Natural killer cell (primary cell): Measurements from ENCODE around the gene CSMD2. TPM values are rescaled to one million over a fixed set of nuclear protein-coding genes. Genes with fewer than 3 reads are reported as not detected.

Experiments used
- ATAC-seq, 3 donors: fragments of 150-1000 bp in 2 of 3; fragments of 200-7000 bp in 1 of 3; cut with Tn5 transposase; 1 replicate in 1 of 3; 2 replicates in 2 of 3; pipeline ENCODE4 v1.10.0; 2021; ENCODE audit warnings: mild to moderate bottlenecking in 2 of 3, moderate library complexity in 2 of 3
- DNase-seq, 2 donors: peaks; one replicate each; pipeline versions ENCODE4 v3.0.0 to v3.0.0-alpha.2; 2013 to 2021; ENCODE audit warnings: mixed read lengths in 1 of 2
- H3K27ac ChIP-seq: one replicate; pipeline ENCODE4 v1.5.1; 2013; ENCODE audit warnings: mild to moderate bottlenecking, low read length
- H3K27me3 ChIP-seq: one replicate; pipeline ENCODE4 v1.6.1; 2013; ENCODE audit warnings: low read length; ENCODE audit not compliant: control insufficient read depth, insufficient read depth
- H3K36me3 ChIP-seq: one replicate; pipeline ENCODE4 v1.6.1; 2013; ENCODE audit warnings: low read length; ENCODE audit not compliant: control insufficient read depth, insufficient read depth
- H3K4me1 ChIP-seq: one replicate; pipeline ENCODE4 v1.6.1; 2013; ENCODE audit warnings: low read length; ENCODE audit not compliant: control insufficient read depth, insufficient read depth
- H3K4me3 ChIP-seq: one replicate; pipeline ENCODE4 v1.5.1; 2013; ENCODE audit warnings: low read length
- H3K9me3 ChIP-seq: one replicate; pipeline ENCODE4 v1.6.1; 2013; ENCODE audit warnings: low read length; ENCODE audit not compliant: control insufficient read depth, insufficient read depth
- H3K27ac Mint-ChIP-seq, 2 donors: one replicate each; pipeline ENCODE4 v1.8.0; 2022; ENCODE audit warnings: mild to moderate bottlenecking in 2 of 2, mixed read lengths in 2 of 2, moderate library complexity in 1 of 2
- H3K27me3 Mint-ChIP-seq, 2 donors: one replicate each; pipeline ENCODE4 v1.8.0; 2022; ENCODE audit warnings: low read depth in 2 of 2, mixed read lengths in 2 of 2
- H3K36me3 Mint-ChIP-seq: one replicate; pipeline ENCODE4 v1.8.0; 2022; ENCODE audit warnings: mixed read lengths
- H3K4me1 Mint-ChIP-seq, 2 donors: one replicate each; pipeline ENCODE4 v1.8.0; 2022; ENCODE audit warnings: mixed read lengths in 2 of 2
- H3K4me3 Mint-ChIP-seq: one replicate; pipeline ENCODE4 v1.8.0; 2022; ENCODE audit warnings: mild to moderate bottlenecking, moderate library complexity, mixed read lengths
- H3K9me3 Mint-ChIP-seq, 2 donors: one replicate each; pipeline ENCODE4 v1.8.0; 2022; ENCODE audit warnings: mixed read lengths in 2 of 2
- WGBS: methylation state at CpG from one replicate; pipeline ENCODE4 v1.1.7; 2013; ENCODE audit warnings: missing lambda C conversion rate; ENCODE audit not compliant: insufficient coverage; 5-methylcytosine and 5-hydroxymethylcytosine counted together
- intact Hi-C: fragments of 100-400 bp; cut with micrococcal nuclease; formaldehyde crosslinking; loops from one replicate; pipeline ENCODE4 v1.14.2; 2022
- total RNA-seq, 4 donors: library from RNA; stranded (reverse); fragments of 120-200 nt in 1 of 4; gene quantifications; one replicate each; pipeline versions ENCODE4 v1.2.3 to v1.2.4, GENCODE V29; 2013 to 2022
- TF ChIP-seq, protein P1 (sequence below): fragments of 200-600 bp; IDR thresholded peaks from one replicate; pipeline ENCODE4 v1.8.0; 2022; ENCODE audit warnings: antibody characterized with exemption

Gene CSMD2
- total RNA-seq, 3 donors from 2014 or later (not counting 1 experiment from before 2014, with no cell fraction given), result not detected

- DNase-seq, result no peak
- H3K4me1 ChIP-seq, result no peaks in the 10 kb centered on the region
- no peaks in the 10 kb centered on the region for H3K36me3 ChIP-seq
- WGBS, result 83% methylated on average over 9 of the region's 9 CpGs
- no peak overlapping the region for H3K27ac ChIP-seq
- no peak overlapping the region for H3K4me3 Mint-ChIP-seq
- TF ChIP-seq, protein P1, sequence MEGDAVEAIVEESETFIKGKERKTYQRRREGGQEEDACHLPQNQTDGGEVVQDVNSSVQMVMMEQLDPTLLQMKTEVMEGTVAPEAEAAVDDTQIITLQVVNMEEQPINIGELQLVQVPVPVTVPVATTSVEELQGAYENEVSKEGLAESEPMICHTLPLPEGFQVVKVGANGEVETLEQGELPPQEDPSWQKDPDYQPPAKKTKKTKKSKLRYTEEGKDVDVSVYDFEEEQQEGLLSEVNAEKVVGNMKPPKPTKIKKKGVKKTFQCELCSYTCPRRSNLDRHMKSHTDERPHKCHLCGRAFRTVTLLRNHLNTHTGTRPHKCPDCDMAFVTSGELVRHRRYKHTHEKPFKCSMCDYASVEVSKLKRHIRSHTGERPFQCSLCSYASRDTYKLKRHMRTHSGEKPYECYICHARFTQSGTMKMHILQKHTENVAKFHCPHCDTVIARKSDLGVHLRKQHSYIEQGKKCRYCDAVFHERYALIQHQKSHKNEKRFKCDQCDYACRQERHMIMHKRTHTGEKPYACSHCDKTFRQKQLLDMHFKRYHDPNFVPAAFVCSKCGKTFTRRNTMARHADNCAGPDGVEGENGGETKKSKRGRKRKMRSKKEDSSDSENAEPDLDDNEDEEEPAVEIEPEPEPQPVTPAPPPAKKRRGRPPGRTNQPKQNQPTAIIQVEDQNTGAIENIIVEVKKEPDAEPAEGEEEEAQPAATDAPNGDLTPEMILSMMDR, result no peak
- no peaks in the 10 kb centered on the region for H3K9me3 Mint-ChIP-seq
- H3K4me3 ChIP-seq, result no peak overlapping the region
- ATAC-seq, result no peak
- intact Hi-C loops, result no loop called here
- H3K36me3 Mint-ChIP-seq, result no peaks in the 10 kb centered on the region
- H3K27me3 ChIP-seq, result no peaks in the 10 kb centered on the region
- H3K27ac Mint-ChIP-seq, result no peak overlapping the region
- H3K4me1 Mint-ChIP-seq, result no peaks in the 10 kb centered on the region
- peaks cover 6 to 33% of the 10 kb centered on the region in 2 donors for H3K27me3 Mint-ChIP-seq
- H3K9me3 ChIP-seq, result no peaks in the 10 kb centered on the region
Measured at GRCh38 chr1:33738536-33738935, 426.5 kb downstream of the CSMD2 start.

- Mint-ChIP-seq H3K4me1 (no peaks in the 10 kb centered on the region), H3K9me3 (no peaks in the 10 kb centered on the region), H3K36me3 (no peaks in the 10 kb centered on the region), H3K27ac (no peak overlapping the region), H3K27me3 (peaks cover 10 to 27% of the 10 kb centered on the region in 2 donors), H3K4me3 (no peak overlapping the region)
- no peaks in the 10 kb centered on the region for H3K4me1 ChIP-seq
- H3K4me3 ChIP-seq, result no peak overlapping the region
- no peak overlapping the region for H3K27ac ChIP-seq
- TF ChIP-seq, protein P1, result no peak
- ATAC-seq, result no peak
- H3K27me3 ChIP-seq, result no peaks in the 10 kb centered on the region
- DNase-seq, result no peak
- no peaks in the 10 kb centered on the region for H3K36me3 ChIP-seq
- H3K9me3 ChIP-seq, result no peaks in the 10 kb centered on the region
- WGBS, result 94% methylated on average over 1 of the region's 1 CpG
- intact Hi-C loops, result no loop called here
Measured at GRCh38 chr1:33736496-33736895, 428.5 kb downstream of the CSMD2 start.

- no peaks in the 10 kb centered on the region for H3K4me1 ChIP-seq
- Mint-ChIP-seq H3K4me3 (no peak overlapping the region), H3K27me3 (peaks cover 6 to 20% of the 10 kb centered on the region in 2 donors), H3K9me3 (no peaks in the 10 kb centered on the region), H3K4me1 (no peaks in the 10 kb centered on the region), H3K36me3 (no peaks in the 10 kb centered on the region), H3K27ac (no peak overlapping the region)
- no peaks in the 10 kb centered on the region for H3K9me3 ChIP-seq
- TF ChIP-seq, protein P1, result no peak
- no peak for DNase-seq
- ATAC-seq, result no peak
- no peaks in the 10 kb centered on the region for H3K27me3 ChIP-seq
- no peak overlapping the region for H3K27ac ChIP-seq
- WGBS, result 20% methylated on average over 3 of the region's 3 CpGs
- H3K36me3 ChIP-seq, result no peaks in the 10 kb centered on the region
- H3K4me3 ChIP-seq, result no peak overlapping the region
- intact Hi-C loops, result no loop called here
Measured at GRCh38 chr1:33735624-33736023, 429.4 kb downstream of the CSMD2 start.

DNA sequence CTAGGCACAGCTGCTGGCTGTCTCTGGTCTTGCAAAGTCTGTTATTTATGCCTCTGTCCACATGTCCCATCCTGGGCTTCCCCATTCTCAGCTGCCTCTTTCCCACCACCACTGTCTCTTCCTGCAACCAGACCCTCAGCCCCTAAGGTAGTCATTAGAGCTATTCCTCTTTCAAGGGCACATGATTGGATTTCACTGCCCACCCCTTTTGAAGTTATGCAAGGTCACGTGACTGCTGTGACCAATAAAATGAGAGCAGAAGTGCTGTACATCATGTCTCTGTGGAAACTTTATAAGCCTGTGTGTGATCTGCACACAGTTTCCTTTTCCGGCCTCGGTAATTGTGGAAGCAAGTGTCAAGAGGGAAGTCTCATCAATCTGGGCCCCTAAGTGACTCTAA, 437.7 kb downstream of the CSMD2 start:
- DNase-seq, result no peak
- Histone ChIP-seq H3K4me1 (no peaks in the 10 kb centered on the region), H3K36me3 (no peaks in the 10 kb centered on the region), H3K4me3 (no peak overlapping the region), H3K27ac (no peak overlapping the region), H3K27me3 (no peaks in the 10 kb centered on the region), H3K9me3 (no peaks in the 10 kb centered on the region)
- Mint-ChIP-seq H3K27ac (no peak overlapping the region), H3K9me3 (no peaks in the 10 kb centered on the region), H3K4me3 (no peak overlapping the region), H3K36me3 (no peaks in the 10 kb centered on the region), H3K27me3 (peaks cover 5 to 10% of the 10 kb centered on the region in 2 donors), H3K4me1 (peaks cover 0 to 4% of the 10 kb centered on the region in 2 donors)
- intact Hi-C loops, result no loop called here
- ATAC-seq, result no peak
- TF ChIP-seq, protein P1, result no peak
- 32% methylated on average over 3 of the region's 3 CpGs for WGBS
